GM12872 (cell line): ENCODE measurements around the gene CALML5.

Experiments
- CTCF ChIP-seq: IDR thresholded peaks from 3 replicates; pipeline ENCODE4 v1.5.1; 2011; ENCODE audit warnings: low read depth, mild to moderate bottlenecking, low read length, moderate library complexity; ENCODE audit not compliant: insufficient read depth

Gene CALML5

GRCh38 chr10:5480162-5480941, 19.0 kb downstream of the CALML5 start:
- TF ChIP-seq CTCF: no peak

- no peak for TF ChIP-seq CTCF
Observed at GRCh38 chr10:5479481-5480161, 19.7 kb downstream of the CALML5 start.

GRCh38 chr10:5478694-5479305, 20.6 kb downstream of the CALML5 start:
- no peak for TF ChIP-seq CTCF

- TF ChIP-seq CTCF: no peak
Observed at GRCh38 chr10:5477948-5478693, 21.2 kb downstream of the CALML5 start.

GRCh38 chr10:5476918-5477525, 22.3 kb downstream of the CALML5 start:
- no peak for TF ChIP-seq CTCF

- no peak for TF ChIP-seq CTCF
Observed at GRCh38 chr10:5470062-5470751, 29.2 kb downstream of the CALML5 start.
